Liver (tissue), 3 donors: Measurements from ENCODE around the gene NPRL2.

Source experiments
- EGR1 ChIP-seq, 2 donors: IDR thresholded peaks; 2 replicates each; pipeline ENCODE4 v1.6.1; 2016 to 2018; ENCODE audit warnings: antibody characterized with exemption in 2 of 2, low read depth in 2 of 2
- GABPA ChIP-seq, 2 donors: IDR thresholded peaks in 1 of 2; conservative IDR thresholded peaks in 1 of 2; 2 replicates each; pipeline ENCODE4 v1.6.1; 2016; ENCODE audit warnings: antibody characterized with exemption in 2 of 2, mild to moderate bottlenecking in 1 of 2, moderate library complexity in 1 of 2
- RXRA ChIP-seq, 2 donors: IDR thresholded peaks; 2 replicates each; pipeline ENCODE4 v1.6.1; 2017 to 2018; ENCODE audit warnings: antibody characterized with exemption in 2 of 2, mild to moderate bottlenecking in 1 of 2
- TF ChIP-seq, protein P1 (sequence below): IDR thresholded peaks from 2 replicates; pipeline ENCODE4 v1.6.1; 2016; ENCODE audit warnings: antibody characterized with exemption, mild to moderate bottlenecking
- TF ChIP-seq, protein P2 (sequence below): fragments of 150-350 bp; IDR thresholded peaks from 2 replicates; pipeline ENCODE4 v1.5.1; 2017; ENCODE audit warnings: improper control_type of control experiment, low read depth, low read length; ENCODE audit not compliant: missing input control
- donor health status: healthy.
- donor health status: healthy.

DNA sequence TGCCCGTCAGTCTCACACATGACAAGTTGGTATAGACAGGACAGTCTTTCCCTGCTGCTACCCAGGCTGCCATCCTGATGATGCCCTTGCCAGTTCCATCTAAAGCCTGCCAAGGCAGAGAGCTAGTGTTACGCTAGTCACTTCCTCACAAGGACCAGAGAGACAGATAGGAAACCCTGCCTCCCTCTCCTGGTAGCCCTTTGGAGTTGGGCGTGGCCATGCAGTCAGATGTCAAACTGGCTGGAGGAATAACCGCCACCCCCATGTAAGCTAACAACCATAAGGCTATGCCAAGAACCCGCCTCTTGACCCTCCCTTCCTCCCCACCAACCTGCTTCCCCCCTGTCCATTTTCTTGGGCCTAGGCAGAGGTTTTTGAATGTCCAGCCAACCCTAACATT is 6.0 kb upstream of the NPRL2 start:
- TF ChIP-seq, protein P1, sequence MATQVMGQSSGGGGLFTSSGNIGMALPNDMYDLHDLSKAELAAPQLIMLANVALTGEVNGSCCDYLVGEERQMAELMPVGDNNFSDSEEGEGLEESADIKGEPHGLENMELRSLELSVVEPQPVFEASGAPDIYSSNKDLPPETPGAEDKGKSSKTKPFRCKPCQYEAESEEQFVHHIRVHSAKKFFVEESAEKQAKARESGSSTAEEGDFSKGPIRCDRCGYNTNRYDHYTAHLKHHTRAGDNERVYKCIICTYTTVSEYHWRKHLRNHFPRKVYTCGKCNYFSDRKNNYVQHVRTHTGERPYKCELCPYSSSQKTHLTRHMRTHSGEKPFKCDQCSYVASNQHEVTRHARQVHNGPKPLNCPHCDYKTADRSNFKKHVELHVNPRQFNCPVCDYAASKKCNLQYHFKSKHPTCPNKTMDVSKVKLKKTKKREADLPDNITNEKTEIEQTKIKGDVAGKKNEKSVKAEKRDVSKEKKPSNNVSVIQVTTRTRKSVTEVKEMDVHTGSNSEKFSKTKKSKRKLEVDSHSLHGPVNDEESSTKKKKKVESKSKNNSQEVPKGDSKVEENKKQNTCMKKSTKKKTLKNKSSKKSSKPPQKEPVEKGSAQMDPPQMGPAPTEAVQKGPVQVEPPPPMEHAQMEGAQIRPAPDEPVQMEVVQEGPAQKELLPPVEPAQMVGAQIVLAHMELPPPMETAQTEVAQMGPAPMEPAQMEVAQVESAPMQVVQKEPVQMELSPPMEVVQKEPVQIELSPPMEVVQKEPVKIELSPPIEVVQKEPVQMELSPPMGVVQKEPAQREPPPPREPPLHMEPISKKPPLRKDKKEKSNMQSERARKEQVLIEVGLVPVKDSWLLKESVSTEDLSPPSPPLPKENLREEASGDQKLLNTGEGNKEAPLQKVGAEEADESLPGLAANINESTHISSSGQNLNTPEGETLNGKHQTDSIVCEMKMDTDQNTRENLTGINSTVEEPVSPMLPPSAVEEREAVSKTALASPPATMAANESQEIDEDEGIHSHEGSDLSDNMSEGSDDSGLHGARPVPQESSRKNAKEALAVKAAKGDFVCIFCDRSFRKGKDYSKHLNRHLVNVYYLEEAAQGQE: no peak
- TF ChIP-seq RXRA (IDR thresholded peaks at IDR 0.05) (no peak), EGR1 (IDR thresholded peaks at IDR 0.05; ENCODE audit: low read depth in 2 of 2) (no peak), GABPA (IDR thresholded peaks at IDR 0.05 in 1 of 2, conservative IDR thresholded peaks at IDR 0.05 in 1 of 2) (no peak)
- TF ChIP-seq, protein P2, sequence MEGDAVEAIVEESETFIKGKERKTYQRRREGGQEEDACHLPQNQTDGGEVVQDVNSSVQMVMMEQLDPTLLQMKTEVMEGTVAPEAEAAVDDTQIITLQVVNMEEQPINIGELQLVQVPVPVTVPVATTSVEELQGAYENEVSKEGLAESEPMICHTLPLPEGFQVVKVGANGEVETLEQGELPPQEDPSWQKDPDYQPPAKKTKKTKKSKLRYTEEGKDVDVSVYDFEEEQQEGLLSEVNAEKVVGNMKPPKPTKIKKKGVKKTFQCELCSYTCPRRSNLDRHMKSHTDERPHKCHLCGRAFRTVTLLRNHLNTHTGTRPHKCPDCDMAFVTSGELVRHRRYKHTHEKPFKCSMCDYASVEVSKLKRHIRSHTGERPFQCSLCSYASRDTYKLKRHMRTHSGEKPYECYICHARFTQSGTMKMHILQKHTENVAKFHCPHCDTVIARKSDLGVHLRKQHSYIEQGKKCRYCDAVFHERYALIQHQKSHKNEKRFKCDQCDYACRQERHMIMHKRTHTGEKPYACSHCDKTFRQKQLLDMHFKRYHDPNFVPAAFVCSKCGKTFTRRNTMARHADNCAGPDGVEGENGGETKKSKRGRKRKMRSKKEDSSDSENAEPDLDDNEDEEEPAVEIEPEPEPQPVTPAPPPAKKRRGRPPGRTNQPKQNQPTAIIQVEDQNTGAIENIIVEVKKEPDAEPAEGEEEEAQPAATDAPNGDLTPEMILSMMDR: no peak
